Aorta (tissue), 5 donors: ENCODE results near the gene ANGPTL7. TPM values are rescaled to one million over a fixed set of nuclear protein-coding genes. Genes with fewer than 3 reads are reported as not detected.

Experiments used
- ATAC-seq: fragments of 200-7000 bp; cut with Tn5 transposase; one replicate; pipeline ENCODE4 v1.9.1; 2022; ENCODE audit warnings: moderate library complexity; ENCODE audit not compliant: low FRiP score
- DNase-seq, 2 donors: peaks; one replicate each; pipeline ENCODE4 v3.0.0-alpha.2; 2020
- H3K27ac ChIP-seq, 2 donors: one replicate each; pipeline ENCODE4 v1.5.1; 2013; ENCODE audit warnings: low read length in 2 of 2, mild to moderate bottlenecking in 2 of 2, moderate library complexity in 2 of 2, control low read depth in 1 of 2, inconsistent platforms in 1 of 2, low read depth in 1 of 2
- H3K27me3 ChIP-seq, 2 donors: one replicate each; pipeline ENCODE4 v1.6.1; 2013; ENCODE audit warnings: control low read depth in 1 of 2, low read length in 1 of 2, mild to moderate bottlenecking in 1 of 2, moderate library complexity in 1 of 2; ENCODE audit not compliant: insufficient read depth in 2 of 2, control insufficient read depth in 1 of 2
- H3K36me3 ChIP-seq, 2 donors: one replicate each; pipeline ENCODE4 v1.6.1; 2013; ENCODE audit warnings: control low read depth in 1 of 2, low read length in 1 of 2, mild to moderate bottlenecking in 1 of 2; ENCODE audit not compliant: insufficient read depth in 2 of 2, control insufficient read depth in 1 of 2
- H3K4me1 ChIP-seq, 2 donors: one replicate each; pipeline ENCODE4 v1.6.1; 2013; ENCODE audit warnings: low read length in 2 of 2, control low read depth in 1 of 2, mild to moderate bottlenecking in 1 of 2, moderate library complexity in 1 of 2; ENCODE audit not compliant: insufficient read depth in 2 of 2, control insufficient read depth in 1 of 2
- H3K4me3 ChIP-seq, 2 donors: one replicate each; pipeline ENCODE4 v1.5.1; 2013; ENCODE audit warnings: low read length in 2 of 2, control low read depth in 1 of 2, mild to moderate bottlenecking in 1 of 2
- H3K9me3 ChIP-seq: one replicate; pipeline ENCODE4 v1.6.1; 2013; ENCODE audit warnings: mild to moderate bottlenecking, low read length; ENCODE audit not compliant: control insufficient read depth
- WGBS, 2 donors: extraction: QIAGEN DNeasy Blood & Tissue Kit; methylation state at CpG; one replicate each; pipeline ENCODE4 v1.1.7; 2013; 5-methylcytosine and 5-hydroxymethylcytosine counted together
- intact Hi-C, 2 donors: fragments of 100-400 bp; cut with DNase I; formaldehyde crosslinking; loops; one replicate each; pipeline versions ENCODE4 v1.14.2 to v1.15.0; 2022
- polyA plus RNA-seq, 2 donors: library from polyadenylated mRNA; stranded (reverse); fragments of 200-250 nt; gene quantifications; one replicate each; pipeline ENCODE4 v1.2.3, GENCODE V29; 2013
- total RNA-seq, 2 donors: library from RNA; stranded (reverse); fragmentation: NEBNext Ultra II Directional; extraction: Animal tissue kit (Norgen Biotek cat#: 25700); gene quantifications; one replicate each; pipeline ENCODE4 v1.2.1, GENCODE V29; 2021
- donor health status: healthy with polysubstance abuse.
- donor health status: Bipolar disorder and iron deficiency.
- donor health status: DM: no; HTN: no; CAD: no.
- donor health status: DM: no; HTN: no; CAD: no.
- donor health status: DM: yes; HTN: yes; CAD: no.

Gene ANGPTL7
- total and polyA plus RNA-seq, 4 donors, result 7.1 to 19.1 (median 10.8) TPM; not detected in 1

DNA sequence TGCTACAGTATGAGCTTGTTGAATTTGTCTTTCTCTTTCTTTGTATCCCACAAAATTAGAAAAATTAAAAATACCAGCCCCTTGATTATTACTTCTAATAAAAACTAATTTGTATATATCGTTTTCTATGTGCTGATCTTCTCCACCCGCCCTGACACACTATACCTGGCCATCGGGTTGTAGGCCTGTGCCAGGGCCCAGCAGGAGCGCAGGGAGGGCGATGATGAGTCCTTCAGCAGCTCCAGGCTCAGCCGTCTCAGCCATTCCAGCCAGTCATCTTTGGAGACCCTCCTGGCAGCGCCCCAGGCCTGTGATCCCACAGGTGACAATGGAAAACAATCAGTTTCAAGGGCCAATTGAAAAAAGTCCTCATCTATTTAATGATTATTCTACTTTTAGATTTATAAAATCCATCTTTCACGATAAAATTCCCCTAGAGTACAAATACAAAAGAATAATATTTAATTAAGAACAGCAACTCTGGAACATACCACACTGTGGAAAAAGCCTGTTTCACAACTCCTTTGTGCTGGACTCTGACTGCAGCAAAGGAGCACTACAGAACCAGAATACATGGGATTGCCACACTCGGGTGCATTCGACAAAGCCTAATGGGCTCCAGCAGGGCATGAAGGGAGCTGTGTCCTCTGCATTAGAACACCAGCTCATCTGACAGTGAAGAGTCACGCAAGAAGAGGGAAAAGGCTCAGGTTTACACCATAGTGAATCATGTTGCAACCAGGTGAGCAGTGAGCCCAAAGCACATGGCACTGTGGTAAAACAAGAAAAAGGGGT, 15.4 kb downstream of the ANGPTL7 start:
- intact Hi-C loops, result no loop called here

DNA sequence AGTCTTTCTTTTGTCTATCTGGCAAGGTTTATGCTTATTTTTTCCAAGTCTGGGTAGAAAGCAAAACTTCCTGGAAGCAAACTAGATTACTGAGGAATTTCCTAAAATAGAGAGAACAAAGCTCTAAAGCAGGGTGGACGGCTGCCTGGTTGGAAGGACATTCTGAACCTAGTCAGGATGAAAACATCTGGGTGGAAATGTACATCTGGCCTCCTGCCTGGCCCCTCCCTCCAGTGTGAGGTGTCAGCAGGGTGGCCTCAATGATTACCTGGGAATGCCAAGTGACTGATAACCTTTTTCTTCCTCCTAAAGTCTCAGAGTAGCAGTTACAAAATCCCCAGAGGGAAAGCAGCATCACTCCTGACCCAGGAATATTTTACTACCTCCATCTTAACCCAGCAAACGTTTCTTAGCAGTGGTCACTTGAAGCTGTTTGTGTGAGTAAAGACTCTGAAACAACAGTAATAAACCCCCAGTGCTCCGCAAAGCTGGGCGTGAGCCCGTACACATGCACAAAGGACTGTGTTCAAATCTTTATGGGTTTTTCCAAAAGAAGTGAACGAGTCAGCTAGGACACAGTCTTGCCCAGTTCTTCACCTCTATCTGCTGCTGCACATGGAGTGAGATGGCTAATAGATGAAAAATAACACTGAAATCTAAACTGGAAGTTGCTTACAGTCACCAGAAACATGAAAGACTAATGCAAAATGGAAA, 18.9 kb downstream of the ANGPTL7 start:
- 64 to 66% methylated on average over 6 of the region's 6 CpGs for WGBS, 2 donors
- Histone ChIP-seq H3K9me3 (no peaks in the 10 kb centered on the region), H3K27ac (peak overlapping the region; percentile 22 to 42), H3K4me1 (no peaks in the 10 kb centered on the region), H3K36me3 (peaks cover 3 to 16% of the 10 kb centered on the region in 2 donors), H3K4me3 (no peak overlapping the region), H3K27me3 (no peaks in the 10 kb centered on the region)
- intact Hi-C loops, result no loop called here
- DNase-seq (no peak), ATAC-seq (no peak)

More for the DNA sequence above, 15.4 kb downstream of the ANGPTL7 start:
- no peak for ATAC-seq
- Histone ChIP-seq H3K4me3 (no peak overlapping the region), H3K9me3 (no peaks in the 10 kb centered on the region), H3K36me3 (peaks cover under 1 to 9% of the 10 kb centered on the region in 2 donors), H3K4me1 (no peaks in the 10 kb centered on the region), H3K27ac (peak overlapping the region in 1 of 2 donors; percentile 48), H3K27me3 (no peaks in the 10 kb centered on the region)
- 91 to 92% methylated on average over 11 of the region's 11 CpGs for WGBS, 2 donors
- DNase-seq, result no peak

GRCh38 chr1:11211461-11211860, 22.3 kb downstream of the ANGPTL7 start:
- intact Hi-C loops, result no loop called here
- Histone ChIP-seq H3K27me3 (no peaks in the 10 kb centered on the region), H3K36me3 (peaks cover 9 to 21% of the 10 kb centered on the region in 2 donors), H3K9me3 (no peaks in the 10 kb centered on the region), H3K4me3 (no peak overlapping the region), H3K27ac (no peak overlapping the region), H3K4me1 (no peaks in the 10 kb centered on the region)
- ATAC-seq, result no peak
- WGBS, 2 donors, result 91 to 94% methylated on average over 4 of the region's 4 CpGs
- no peak for DNase-seq

DNA sequence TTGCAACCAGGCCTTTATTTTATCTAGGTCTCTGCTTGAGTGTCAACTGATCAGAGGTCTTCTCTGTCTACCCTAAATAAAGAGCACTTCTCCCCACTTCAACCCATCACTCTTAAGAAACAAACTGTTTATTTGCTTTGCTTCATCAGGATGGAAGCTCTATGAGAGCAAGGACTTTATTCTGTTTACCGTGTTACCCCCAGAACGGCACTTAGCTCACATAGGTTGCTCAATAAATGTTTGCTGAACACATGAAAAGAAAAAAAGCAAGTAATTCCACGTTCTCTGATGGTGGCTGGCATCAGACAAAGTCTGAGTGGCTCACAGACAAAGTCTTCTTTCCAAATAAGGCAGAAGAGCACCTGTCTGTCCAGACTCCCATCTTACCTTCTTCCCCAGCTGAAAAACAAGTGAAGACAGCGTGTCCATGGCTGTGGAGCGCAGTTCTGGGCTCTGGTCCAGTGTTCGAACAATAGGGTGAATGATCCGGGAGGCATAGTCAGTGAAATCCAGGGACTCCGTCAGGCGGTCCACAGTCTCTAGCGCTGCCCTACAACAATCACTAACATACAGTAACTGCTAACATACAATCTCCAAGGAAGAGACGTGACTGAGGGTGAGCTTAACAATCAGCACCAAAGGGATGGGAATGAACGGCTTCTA, 22.9 kb downstream of the ANGPTL7 start:
- 94 to 95% methylated on average over 12 of the region's 12 CpGs for WGBS, 2 donors
- Histone ChIP-seq H3K4me1 (no peaks in the 10 kb centered on the region), H3K27me3 (no peaks in the 10 kb centered on the region), H3K36me3 (peaks cover 9 to 21% of the 10 kb centered on the region in 2 donors), H3K9me3 (no peaks in the 10 kb centered on the region), H3K4me3 (no peak overlapping the region), H3K27ac (no peak overlapping the region)
- intact Hi-C loops, result no loop called here
- ATAC-seq, result no peak
- no peak for DNase-seq

GRCh38 chr1:11214698-11215380, 25.7 kb downstream of the ANGPTL7 start:
- Histone ChIP-seq H3K27me3 (no peaks in the 10 kb centered on the region), H3K27ac (no peak overlapping the region), H3K4me1 (no peaks in the 10 kb centered on the region), H3K4me3 (no peak overlapping the region), H3K36me3 (peaks cover 9 to 21% of the 10 kb centered on the region in 2 donors), H3K9me3 (no peaks in the 10 kb centered on the region)
- intact Hi-C loops, result no loop called here
- DNase-seq (no peak), ATAC-seq (no peak)
- WGBS, 2 donors, result 88 to 90% methylated on average over 3 of the region's 3 CpGs

- H3K36me3 ChIP-seq, result peaks cover 9 to 21% of the 10 kb centered on the region in 2 donors
- ATAC-seq, result no peak
- no peak overlapping the region for H3K27ac ChIP-seq
These were observed 26.3 kb downstream of the ANGPTL7 start for GRCh38 chr1:11215381-11216005.

GRCh38 chr1:11216074-11216473, 26.9 kb downstream of the ANGPTL7 start:
- no peak for ATAC-seq
- no peak for DNase-seq
- Histone ChIP-seq H3K36me3 (peaks cover 9 to 21% of the 10 kb centered on the region in 2 donors), H3K27me3 (no peaks in the 10 kb centered on the region), H3K9me3 (no peaks in the 10 kb centered on the region), H3K4me1 (no peaks in the 10 kb centered on the region), H3K4me3 (no peak overlapping the region), H3K27ac (no peak overlapping the region)
- 97 to 100% methylated on average over 1 of the region's 1 CpG for WGBS, 2 donors
- intact Hi-C loops, result no loop called here

More at GRCh38 chr1:11215381-11216005, 26.3 kb downstream of the ANGPTL7 start:
- intact Hi-C loops, result no loop called here
- no peaks in the 10 kb centered on the region for H3K27me3 ChIP-seq
- DNase-seq, result no peak
- 95 to 96% methylated on average over 2 of the region's 2 CpGs for WGBS, 2 donors
- H3K9me3 ChIP-seq, result no peaks in the 10 kb centered on the region
- H3K4me1 ChIP-seq, result no peaks in the 10 kb centered on the region
- no peak overlapping the region for H3K4me3 ChIP-seq
